B cell (primary cell): ENCODE data around the gene MDC1. TPM values are rescaled to one million over a fixed set of nuclear protein-coding genes. Genes with fewer than 3 reads are reported as not detected.
A peak's percentile ranks its signal among the peaks of the same experiment; 100 is the strongest.
"Not testable (repeated sequence)": the region's sequence is repeated elsewhere in the genome, so short reads cannot be mapped to it uniquely, and the experiment has no call there.

Experiments
- ATAC-seq: fragments of 200-7000 bp; cut with Tn5 transposase; one replicate; pipeline ENCODE4 v1.10.0; 2021; ENCODE audit warnings: low read depth, mild to moderate bottlenecking, moderate number of reproducible peaks, moderate library complexity
- CTCF ChIA-PET: fragments of 350-600 bp; sonication (Branson Sonifier 250); formaldehyde crosslinking; loops from one replicate; lab custom pipeline; 2021; ENCODE audit warnings: antibody characterized with exemption, inconsistent platforms; lab: Charles Lee
- POLR2A ChIA-PET: fragments of 350-600 bp; sonication (Branson Sonifier 250); formaldehyde crosslinking; loops from one replicate; lab custom pipeline; 2021; ENCODE audit warnings: antibody characterized with exemption; lab: Charles Lee
- DNase-seq: peaks from one replicate; pipeline ENCODE4 v3.0.0; 2013
- H2AFZ ChIP-seq: 2 replicates; pipeline ENCODE4 v1.6.1; 2012; ENCODE audit warnings: mild to moderate bottlenecking, low read depth, low read length; ENCODE audit not compliant: insufficient read depth, poor library complexity, severe bottlenecking
- H3K27ac ChIP-seq, 2 donors: 1 replicate in 1 of 2; 2 replicates in 1 of 2; pipeline ENCODE4 v1.5.1; 2012 to 2013; ENCODE audit warnings: low read length in 2 of 2, mild to moderate bottlenecking in 2 of 2, moderate library complexity in 1 of 2
- H3K27me3 ChIP-seq, 4 experiments: fragments of 200-600 bp in 1 of 4; sonication (generic) in 1 of 4; replicated peaks in 1 of 4; 1 replicate in 2 of 4; 2 replicates in 2 of 4; pipeline versions ENCODE4 v1.6.1 to v1.7.0; 2013 to 2016; ENCODE audit warnings: low read length in 3 of 4, mild to moderate bottlenecking in 2 of 4, mixed read lengths in 1 of 4, moderate library complexity in 1 of 4; ENCODE audit not compliant: insufficient read depth in 4 of 4, control insufficient read depth in 3 of 4; ENCODE audit errors: control extremely low read depth in 1 of 4
- H3K36me3 ChIP-seq, 2 experiments: replicated peaks in 1 of 2; 1 replicate in 1 of 2; 2 replicates in 1 of 2; pipeline versions ENCODE4 v1.6.1 to v1.7.1; 2013; ENCODE audit warnings: low read length in 1 of 2; ENCODE audit not compliant: insufficient read depth in 2 of 2, control insufficient read depth in 1 of 2; ENCODE audit errors: control extremely low read depth in 1 of 2, extremely low read depth in 1 of 2
- H3K4me1 ChIP-seq, 2 donors: fragments of 200-600 bp in 1 of 2; sonication (generic) in 1 of 2; 1 replicate in 1 of 2; 2 replicates in 1 of 2; pipeline versions ENCODE4 v1.5.1 to v1.6.1; 2013 to 2017; ENCODE audit warnings: low read length in 2 of 2; ENCODE audit not compliant: control insufficient read depth in 2 of 2, insufficient read depth in 2 of 2
- H3K4me2 ChIP-seq: replicated peaks from 2 replicates; pipeline ENCODE3; 2012; ENCODE audit warnings: mild to moderate bottlenecking, low read depth, low read length; ENCODE audit not compliant: poor library complexity, severe bottlenecking
- H3K4me3 ChIP-seq, 5 experiments: fragments of 200-600 bp in 1 of 5; sonication (generic) in 1 of 5; 1 replicate in 3 of 5; 2 replicates in 2 of 5; pipeline versions ENCODE4 v1.5.1 to v1.7.0; 2011 to 2016; ENCODE audit warnings: low read length in 4 of 5, mild to moderate bottlenecking in 4 of 5, low read depth in 2 of 5, control low read depth in 1 of 5, moderate library complexity in 1 of 5; ENCODE audit not compliant: insufficient read depth in 1 of 5; ENCODE audit errors: control extremely low read depth in 1 of 5, extremely low read depth in 1 of 5
- H3K79me2 ChIP-seq: fragments of 200-600 bp; sonication (generic); one replicate; pipeline ENCODE4 v1.6.0; 2016; ENCODE audit warnings: low read length; ENCODE audit not compliant: control insufficient read depth, insufficient read depth
- H3K9ac ChIP-seq: fragments of 200-600 bp; sonication (generic); 2 replicates; pipeline ENCODE4 v1.6.1; 2017; ENCODE audit warnings: mild to moderate bottlenecking, low read length, moderate library complexity
- H3K9me3 ChIP-seq, 3 donors: one replicate each; pipeline versions ENCODE4 v1.6.1 to v1.7.1; 2013; ENCODE audit warnings: low read length in 2 of 3; ENCODE audit not compliant: control insufficient read depth in 2 of 3, insufficient read depth in 1 of 3; ENCODE audit errors: control extremely low read depth in 1 of 3
- H4K20me1 ChIP-seq: 2 replicates; pipeline ENCODE4 v1.6.0; 2012; ENCODE audit warnings: mild to moderate bottlenecking, low read length; ENCODE audit not compliant: insufficient read depth, control insufficient read depth, poor library complexity, severe bottlenecking
- H3K27ac Mint-ChIP-seq: one replicate; pipeline ENCODE4 v1.8.0; 2021; ENCODE audit warnings: mixed read lengths
- H3K27me3 Mint-ChIP-seq: one replicate; pipeline ENCODE4 v1.8.0; 2021; ENCODE audit warnings: mixed read lengths
- H3K4me1 Mint-ChIP-seq: one replicate; pipeline ENCODE4 v1.8.0; 2021; ENCODE audit warnings: mixed read lengths
- H3K4me3 Mint-ChIP-seq: one replicate; pipeline ENCODE4 v1.8.0; 2021; ENCODE audit warnings: mixed read lengths
- H3K9me3 Mint-ChIP-seq: one replicate; pipeline ENCODE4 v1.8.0; 2022; ENCODE audit warnings: mixed read lengths; ENCODE audit not compliant: insufficient read depth
- EZH2 ChIP-seq: IDR thresholded peaks from 2 replicates; pipeline ENCODE4 v1.6.1; 2012; ENCODE audit warnings: borderline replicate concordance, low read depth, mild to moderate bottlenecking, moderate library complexity, low read length; ENCODE audit not compliant: insufficient read depth, poor library complexity, severe bottlenecking
- WGBS: methylation state at CpG from one replicate; pipeline ENCODE4 v1.1.5; 2013; ENCODE audit warnings: missing lambda C conversion rate; ENCODE audit not compliant: insufficient coverage; 5-methylcytosine and 5-hydroxymethylcytosine counted together
- intact Hi-C: fragments of 100-400 bp; cut with micrococcal nuclease; formaldehyde crosslinking; loops from one replicate; pipeline ENCODE4 v1.10.0; 2022
- polyA plus RNA-seq: library from polyadenylated mRNA; depleted of rRNA; stranded (reverse); fragments of >200 nt; gene quantifications from 2 replicates; pipeline ENCODE4 v1.2.3, GENCODE V29; 2012
- total RNA-seq, 2 donors: library from RNA; stranded (reverse); fragments of 120-200 nt in 1 of 2; gene quantifications; 1 replicate in 1 of 2; 2 replicates in 1 of 2; pipeline versions ENCODE4 v1.2.3 to v1.2.4, GENCODE V29; 2013 to 2022
- TF ChIP-seq, protein P1 (sequence below): fragments of 200-600 bp; IDR thresholded peaks from one replicate; pipeline ENCODE4 v1.8.0; 2022; ENCODE audit warnings: antibody characterized with exemption, mild to moderate bottlenecking

The MDC1 gene
- total and polyA plus RNA-seq, 2 donors (not counting 1 experiment from before 2014, with no cell fraction given): 24.9 to 87.4 TPM

DNA sequence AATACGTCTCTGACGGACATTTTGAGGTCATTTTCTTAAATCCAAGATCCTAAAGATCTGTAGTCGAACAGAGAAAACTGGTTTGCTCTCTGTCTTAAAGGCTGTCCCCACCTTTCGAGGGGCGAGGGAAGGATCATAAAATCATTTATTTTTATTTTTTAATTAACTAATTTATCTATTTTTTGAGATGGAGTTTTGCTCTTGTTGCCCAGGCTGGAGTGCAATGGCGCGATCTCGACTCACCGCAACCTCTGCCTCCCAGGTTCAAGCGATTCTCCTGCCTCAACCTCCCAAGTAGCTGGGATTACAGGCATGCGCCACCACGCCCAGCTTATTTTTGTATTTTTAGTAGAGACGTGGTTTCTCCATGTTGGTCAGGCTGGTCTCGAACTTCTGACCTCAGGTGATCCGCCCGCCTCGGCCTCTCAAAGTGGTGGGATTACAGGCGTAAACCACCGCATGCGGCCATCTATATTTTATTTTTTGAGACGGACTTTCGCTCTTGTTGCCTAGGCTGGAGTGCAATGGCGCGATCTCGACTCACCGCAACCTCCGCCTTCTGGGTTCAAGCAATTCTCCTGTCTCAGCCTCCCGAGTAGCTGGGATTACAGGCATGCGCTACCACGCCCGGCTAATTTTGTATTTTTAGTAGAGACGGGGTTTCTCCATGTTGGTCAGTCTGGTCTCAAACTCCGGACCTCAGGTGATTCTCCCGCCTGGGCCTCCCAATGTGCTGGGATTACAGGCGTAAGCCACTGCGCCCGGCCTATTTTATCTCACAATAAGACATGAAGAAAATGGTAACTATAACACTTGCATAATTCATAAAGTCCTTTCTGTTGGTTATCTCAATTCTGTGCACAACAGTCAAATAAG is 1.0 kb upstream of the MDC1 start:
- Histone ChIP-seq H3K27ac (peak overlapping the region in 1 of 2 donors; percentile 17), H4K20me1 (peaks cover 16% of the 10 kb centered on the region), H3K79me2 (peaks cover 49% of the 10 kb centered on the region), H2AFZ (peak overlapping the region; percentile 48), H3K4me3 (peak overlapping the region; percentile 58 to 77 (median 67)), H3K9ac (peak overlapping the region; percentile 56), H3K4me1 (peaks cover 26 to 42% of the 10 kb centered on the region in 2 donors), H3K36me3 (peaks cover 2 to 20% of the 10 kb centered on the region in 2 experiments), H3K4me2 (peak overlapping the region; percentile 69)
- TF ChIP-seq, protein P1, sequence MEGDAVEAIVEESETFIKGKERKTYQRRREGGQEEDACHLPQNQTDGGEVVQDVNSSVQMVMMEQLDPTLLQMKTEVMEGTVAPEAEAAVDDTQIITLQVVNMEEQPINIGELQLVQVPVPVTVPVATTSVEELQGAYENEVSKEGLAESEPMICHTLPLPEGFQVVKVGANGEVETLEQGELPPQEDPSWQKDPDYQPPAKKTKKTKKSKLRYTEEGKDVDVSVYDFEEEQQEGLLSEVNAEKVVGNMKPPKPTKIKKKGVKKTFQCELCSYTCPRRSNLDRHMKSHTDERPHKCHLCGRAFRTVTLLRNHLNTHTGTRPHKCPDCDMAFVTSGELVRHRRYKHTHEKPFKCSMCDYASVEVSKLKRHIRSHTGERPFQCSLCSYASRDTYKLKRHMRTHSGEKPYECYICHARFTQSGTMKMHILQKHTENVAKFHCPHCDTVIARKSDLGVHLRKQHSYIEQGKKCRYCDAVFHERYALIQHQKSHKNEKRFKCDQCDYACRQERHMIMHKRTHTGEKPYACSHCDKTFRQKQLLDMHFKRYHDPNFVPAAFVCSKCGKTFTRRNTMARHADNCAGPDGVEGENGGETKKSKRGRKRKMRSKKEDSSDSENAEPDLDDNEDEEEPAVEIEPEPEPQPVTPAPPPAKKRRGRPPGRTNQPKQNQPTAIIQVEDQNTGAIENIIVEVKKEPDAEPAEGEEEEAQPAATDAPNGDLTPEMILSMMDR: peak; percentile 16
- 84% methylated on average over 13 of the region's 37 CpGs for whole genome bisulfite sequencing
- peaks cover 46% of the 10 kb centered on the region for H3K4me1 Mint-ChIP-seq
- H3K27me3 Mint-ChIP-seq, H3K27me3 ChIP-seq, H3K9me3 ChIP-seq, DNase-seq, H3K9me3 Mint-ChIP-seq, ATAC-seq: not testable (repeated sequence)
- H3K27ac Mint-ChIP-seq: peak overlapping the region; percentile 99
- intact Hi-C loops: loop anchor here (1.0 kb wide), 6 partner anchors 31 to 162 kb away; partner anchors contain the start of genes ABCF1, DHX16, GNL1 and MRPS18B
- peak overlapping the region; percentile 96 for H3K4me3 Mint-ChIP-seq
- POLR2A ChIA-PET: interaction anchor here (0.6 to 9.8 kb wide), 11 partner anchors 27 to 1073 kb away, joined by 3 to 216 read pairs (median 6); partner anchors contain the start of genes GNL1, MRPS18B, NRM and PPP1R10
- CTCF ChIA-PET: interaction anchor here (0.8 to 22.5 kb wide), 8 partner anchors 11 to 176 kb away, joined by 3 to 963 read pairs (median 9); partner anchors contain the start of genes DHX16, MRPS18B, NRM and PPP1R10

DNA sequence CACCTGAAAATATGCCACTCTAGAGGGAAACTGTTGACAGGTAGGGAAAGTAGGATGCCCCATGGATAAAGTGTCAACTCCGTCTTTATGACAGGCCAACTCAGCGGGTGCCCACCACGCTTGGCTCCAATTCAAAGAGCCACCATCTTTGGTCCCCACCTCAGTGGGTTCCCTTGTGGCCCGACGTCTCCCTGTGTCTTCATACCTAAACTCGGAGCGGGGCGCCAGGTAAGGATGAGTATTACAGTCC is 277 bp downstream of the MDC1 start:
- ChIA-PET POLR2A (interaction anchor here (0.6 to 9.8 kb wide), 11 partner anchors 10 to 160 kb away, joined by 3 to 216 read pairs (median 8); partner anchors contain the start of genes GNL1, MRPS18B, NRM and PPP1R10), CTCF (interaction anchor here (0.5 to 22.5 kb wide), 8 partner anchors 14 to 187 kb away, joined by 3 to 963 read pairs (median 6); partner anchors contain the start of genes DHX16, MRPS18B, NRM and PPP1R10)
- Mint-ChIP-seq H3K4me3 (peak overlapping the region; percentile 96), H3K9me3 (no peaks in the 10 kb centered on the region), H3K4me1 (peaks cover 38% of the 10 kb centered on the region), H3K27ac (peak overlapping the region; percentile 99), H3K27me3 (no peaks in the 10 kb centered on the region)
- intact Hi-C loops: loop anchor here (1.0 kb wide), 6 partner anchors 30 to 161 kb away; partner anchors contain the start of genes ABCF1, DHX16, GNL1 and MRPS18B
- Histone ChIP-seq H2AFZ (peak overlapping the region; percentile 85), H3K4me3 (peak overlapping the region; percentile 64 to 82 (median 80)), H3K36me3 (peaks cover 0 to 24% of the 10 kb centered on the region in 2 experiments), H3K79me2 (peaks cover 36% of the 10 kb centered on the region), H3K27ac (peak overlapping the region; percentile 91 to 94), H4K20me1 (peaks cover 4% of the 10 kb centered on the region), H3K4me2 (peak overlapping the region; percentile 76), H3K27me3 (no peaks in the 10 kb centered on the region), H3K9ac (peak overlapping the region; percentile 72), H3K4me1 (peaks cover 19 to 29% of the 10 kb centered on the region in 2 donors), H3K9me3 (no peaks in the 10 kb centered on the region)
- WGBS: 5% methylated on average over 8 of the region's 8 CpGs
- no peak for ATAC-seq
- TF ChIP-seq EZH2: no peak
- TF ChIP-seq, protein P1: no peak
- DNase-seq: no peak
